Measurements from ENCODE around the gene GGT5. TPM values are rescaled to one million over a fixed set of nuclear protein-coding genes. Genes with fewer than 3 reads are reported as not detected.

GGT5 gene
- total and polyA plus RNA-seq, 8 donors: 2.3 to 18.3 (median 12.0) TPM

DNA sequence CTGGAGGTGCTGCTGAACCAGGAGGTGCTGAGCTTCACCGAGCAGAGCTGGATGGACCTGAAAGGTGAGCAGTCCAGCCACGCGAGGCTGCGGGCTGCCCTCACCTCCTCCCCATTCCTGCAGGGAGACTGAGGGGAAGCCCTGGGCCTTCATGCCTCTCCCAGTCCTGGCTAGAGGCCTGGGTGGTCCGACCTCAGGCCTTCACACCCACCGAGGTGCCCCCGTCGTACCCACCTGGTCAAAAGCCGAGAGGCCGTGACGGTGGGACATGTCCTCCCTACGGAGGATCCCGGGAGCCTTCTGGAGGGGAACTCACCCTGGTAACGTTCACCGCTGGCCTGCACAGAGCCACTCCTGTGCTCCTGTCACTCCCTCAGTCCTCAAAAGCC, 58.5 kb downstream of the GGT5 start:
- WGBS, 2 donors: 79 to 81% methylated on average over 15 of the region's 15 CpGs

DNA sequence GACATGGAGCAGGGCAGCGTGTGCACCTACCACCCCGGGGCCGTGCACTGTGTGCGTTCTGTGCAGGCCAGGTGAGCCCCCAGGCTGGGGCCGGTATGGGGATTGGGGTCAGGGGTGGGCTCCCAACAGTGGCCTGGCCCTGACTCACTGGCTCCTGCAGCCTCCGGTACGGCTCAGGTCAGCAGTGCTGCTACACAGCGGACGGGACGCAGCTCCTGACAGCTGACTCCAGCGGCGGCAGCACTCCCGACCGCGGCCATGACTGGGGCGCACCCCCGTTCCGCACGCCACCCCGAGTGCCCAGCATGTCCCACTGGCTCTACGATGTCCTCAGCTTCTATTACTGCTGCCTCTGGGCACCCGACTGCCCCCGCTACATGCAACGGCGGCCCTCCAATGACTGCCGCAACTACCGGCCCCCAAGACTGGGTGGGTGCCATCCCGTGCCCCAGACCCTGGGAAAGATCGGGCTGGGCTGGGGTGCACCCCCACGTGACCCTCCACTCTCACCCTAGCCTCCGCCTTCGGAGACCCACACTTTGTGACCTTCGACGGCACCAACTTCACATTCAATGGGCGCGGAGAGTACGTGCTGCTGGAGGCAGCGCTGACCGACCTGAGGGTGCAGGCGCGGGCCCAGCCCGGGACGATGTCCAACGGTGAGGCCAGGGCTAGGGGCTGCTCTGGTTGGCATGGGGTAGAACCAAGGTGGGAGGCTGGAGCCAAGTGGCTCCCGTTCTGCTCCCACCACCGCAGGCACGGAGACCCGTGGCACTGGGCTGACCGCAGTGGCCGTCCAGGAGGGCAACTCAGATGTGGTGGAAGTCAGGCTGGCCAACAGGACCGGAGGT, 59.2 kb downstream of the GGT5 start:
- H3K4me1 ChIP-seq: no peaks in the 10 kb centered on the region
- intact Hi-C loops (cut with DNase I): loop anchor here in 1 of 3 donors (5.0 kb wide), 1 partner anchor 47 kb away; no protein-coding TSS in a partner anchor
- H3K36me3 ChIP-seq: no peaks in the 10 kb centered on the region
- TF ChIP-seq, protein P1, sequence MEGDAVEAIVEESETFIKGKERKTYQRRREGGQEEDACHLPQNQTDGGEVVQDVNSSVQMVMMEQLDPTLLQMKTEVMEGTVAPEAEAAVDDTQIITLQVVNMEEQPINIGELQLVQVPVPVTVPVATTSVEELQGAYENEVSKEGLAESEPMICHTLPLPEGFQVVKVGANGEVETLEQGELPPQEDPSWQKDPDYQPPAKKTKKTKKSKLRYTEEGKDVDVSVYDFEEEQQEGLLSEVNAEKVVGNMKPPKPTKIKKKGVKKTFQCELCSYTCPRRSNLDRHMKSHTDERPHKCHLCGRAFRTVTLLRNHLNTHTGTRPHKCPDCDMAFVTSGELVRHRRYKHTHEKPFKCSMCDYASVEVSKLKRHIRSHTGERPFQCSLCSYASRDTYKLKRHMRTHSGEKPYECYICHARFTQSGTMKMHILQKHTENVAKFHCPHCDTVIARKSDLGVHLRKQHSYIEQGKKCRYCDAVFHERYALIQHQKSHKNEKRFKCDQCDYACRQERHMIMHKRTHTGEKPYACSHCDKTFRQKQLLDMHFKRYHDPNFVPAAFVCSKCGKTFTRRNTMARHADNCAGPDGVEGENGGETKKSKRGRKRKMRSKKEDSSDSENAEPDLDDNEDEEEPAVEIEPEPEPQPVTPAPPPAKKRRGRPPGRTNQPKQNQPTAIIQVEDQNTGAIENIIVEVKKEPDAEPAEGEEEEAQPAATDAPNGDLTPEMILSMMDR (IDR thresholded peaks at IDR 0.05): no peak
- no peak overlapping the region for H3K4me3 ChIP-seq
- H3K9me3 ChIP-seq: no peaks in the 10 kb centered on the region
- DNase-seq: peak in 3 of 6 donors; percentile 17 to 60 (median 56)
- H3K27me3 ChIP-seq: no peaks in the 10 kb centered on the region
- no peak for ATAC-seq
- 86 to 93% methylated on average over 51 of the region's 51 CpGs for WGBS, 2 donors
- no peak overlapping the region for H3K27ac ChIP-seq
- no peak for FAIRE-seq

More for the DNA sequence above, 58.5 kb downstream of the GGT5 start:
- no peaks in the 10 kb centered on the region for H3K36me3 ChIP-seq
- H3K4me3 ChIP-seq: no peak overlapping the region
- FAIRE-seq: no peak
- TF ChIP-seq, protein P1 (IDR thresholded peaks at IDR 0.05): no peak
- H3K9me3 ChIP-seq: no peaks in the 10 kb centered on the region
- no peak overlapping the region for H3K27ac ChIP-seq
- DNase-seq: peak in 3 of 6 donors; percentile 19 to 65 (median 49)
- H3K4me1 ChIP-seq: no peaks in the 10 kb centered on the region
- no peaks in the 10 kb centered on the region for H3K27me3 ChIP-seq
- no peak for ATAC-seq
- intact Hi-C loops (cut with DNase I): loop anchor here in 1 of 3 donors (5.0 kb wide), 1 partner anchor 46 kb away; no protein-coding TSS in a partner anchor

DNA sequence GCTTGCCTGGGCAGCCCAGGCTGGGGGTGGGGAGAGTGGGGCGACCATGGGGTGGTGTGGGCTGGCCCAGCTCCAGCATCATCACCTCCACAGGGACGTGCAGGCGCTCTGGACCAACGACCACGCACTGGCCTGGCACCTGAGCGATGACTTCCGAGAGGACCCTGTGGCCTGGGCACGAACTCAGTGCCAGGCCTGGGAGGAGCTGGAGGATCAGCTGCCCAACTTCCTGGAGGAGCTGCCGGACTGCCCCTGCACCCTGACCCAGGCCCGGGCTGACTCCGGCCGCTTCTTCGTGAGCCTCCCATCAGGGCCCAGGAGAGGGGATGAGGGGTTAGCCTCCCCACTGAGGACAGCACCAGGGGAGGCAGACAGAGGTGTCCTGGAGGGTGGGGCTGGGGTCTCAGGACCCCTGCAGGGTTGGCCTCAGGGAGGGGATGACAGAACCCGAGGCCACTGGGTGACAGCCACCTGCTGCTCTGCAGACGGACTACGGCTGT, 59.8 kb downstream of the GGT5 start:
- intact Hi-C loops (cut with DNase I): loop anchor here in 1 of 3 donors (5.0 kb wide), 1 partner anchor 47 kb away; no protein-coding TSS in a partner anchor
- no peaks in the 10 kb centered on the region for H3K9me3 ChIP-seq
- TF ChIP-seq, protein P1 (IDR thresholded peaks at IDR 0.05): no peak
- no peaks in the 10 kb centered on the region for H3K36me3 ChIP-seq
- no peak overlapping the region for H3K4me3 ChIP-seq
- H3K4me1 ChIP-seq: no peaks in the 10 kb centered on the region
- 87 to 88% methylated on average over 15 to 16 of the region's 16 CpGs for WGBS, 2 donors
- DNase-seq: peak in 2 of 6 donors; percentile 22 to 59
- no peak for FAIRE-seq
- H3K27ac ChIP-seq: no peak overlapping the region
- H3K27me3 ChIP-seq: no peaks in the 10 kb centered on the region
- ATAC-seq: no peak

DNA sequence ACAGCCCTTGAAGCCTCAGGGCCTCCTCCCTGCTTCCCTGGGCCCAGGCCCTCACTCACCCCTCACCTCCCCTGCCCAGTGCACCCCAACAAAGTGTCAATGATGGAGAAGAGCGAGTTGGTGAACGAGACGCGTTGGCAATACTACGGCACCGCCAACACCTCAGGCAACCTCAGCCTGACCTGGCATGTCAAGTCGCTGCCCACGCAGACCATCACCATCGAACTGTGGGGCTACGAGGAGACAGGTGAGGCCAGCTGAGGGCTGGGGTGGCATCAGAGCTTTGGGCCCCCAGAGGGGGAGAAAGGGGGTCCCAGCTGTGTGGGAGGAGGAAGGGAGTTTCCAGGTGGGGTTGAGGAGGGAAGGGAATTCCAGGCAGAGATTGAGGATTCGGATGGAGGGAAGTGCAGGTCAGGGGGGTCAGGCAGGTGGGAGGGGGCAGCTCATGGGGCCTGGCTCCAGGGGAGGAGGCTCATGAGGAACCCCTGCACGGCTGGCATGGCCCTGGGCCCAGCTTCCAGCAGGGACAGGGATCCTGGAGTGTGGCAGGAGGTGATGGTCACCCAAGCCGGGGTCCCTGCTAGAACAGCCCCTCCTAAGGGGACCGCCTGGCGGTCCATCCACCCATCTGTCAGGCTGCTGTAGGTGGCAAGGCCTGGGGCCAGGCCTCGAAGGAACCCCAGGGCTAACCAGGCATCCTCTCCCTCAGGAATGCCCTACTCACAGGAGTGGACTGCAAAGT, 60.7 kb downstream of the GGT5 start:
- intact Hi-C loops (cut with DNase I): no loop called here
- DNase-seq (peak in 2 of 6 donors; percentile 22 to 62), ATAC-seq (no peak), FAIRE-seq (no peak)
- WGBS, 2 donors: 83 to 91% methylated on average over 13 to 16 of the region's 16 CpGs
- no peaks in the 10 kb centered on the region for H3K9me3 ChIP-seq
- H3K27ac ChIP-seq: no peak overlapping the region
- no peaks in the 10 kb centered on the region for H3K4me1 ChIP-seq
- H3K4me3 ChIP-seq: no peak overlapping the region
- TF ChIP-seq, protein P1 (IDR thresholded peaks at IDR 0.05): no peak
- H3K27me3 ChIP-seq: no peaks in the 10 kb centered on the region
- H3K36me3 ChIP-seq: no peaks in the 10 kb centered on the region

All from pancreas (tissue), 10 donors.